ENCODE data around the gene NR2F6.

The NR2F6 gene

DNA sequence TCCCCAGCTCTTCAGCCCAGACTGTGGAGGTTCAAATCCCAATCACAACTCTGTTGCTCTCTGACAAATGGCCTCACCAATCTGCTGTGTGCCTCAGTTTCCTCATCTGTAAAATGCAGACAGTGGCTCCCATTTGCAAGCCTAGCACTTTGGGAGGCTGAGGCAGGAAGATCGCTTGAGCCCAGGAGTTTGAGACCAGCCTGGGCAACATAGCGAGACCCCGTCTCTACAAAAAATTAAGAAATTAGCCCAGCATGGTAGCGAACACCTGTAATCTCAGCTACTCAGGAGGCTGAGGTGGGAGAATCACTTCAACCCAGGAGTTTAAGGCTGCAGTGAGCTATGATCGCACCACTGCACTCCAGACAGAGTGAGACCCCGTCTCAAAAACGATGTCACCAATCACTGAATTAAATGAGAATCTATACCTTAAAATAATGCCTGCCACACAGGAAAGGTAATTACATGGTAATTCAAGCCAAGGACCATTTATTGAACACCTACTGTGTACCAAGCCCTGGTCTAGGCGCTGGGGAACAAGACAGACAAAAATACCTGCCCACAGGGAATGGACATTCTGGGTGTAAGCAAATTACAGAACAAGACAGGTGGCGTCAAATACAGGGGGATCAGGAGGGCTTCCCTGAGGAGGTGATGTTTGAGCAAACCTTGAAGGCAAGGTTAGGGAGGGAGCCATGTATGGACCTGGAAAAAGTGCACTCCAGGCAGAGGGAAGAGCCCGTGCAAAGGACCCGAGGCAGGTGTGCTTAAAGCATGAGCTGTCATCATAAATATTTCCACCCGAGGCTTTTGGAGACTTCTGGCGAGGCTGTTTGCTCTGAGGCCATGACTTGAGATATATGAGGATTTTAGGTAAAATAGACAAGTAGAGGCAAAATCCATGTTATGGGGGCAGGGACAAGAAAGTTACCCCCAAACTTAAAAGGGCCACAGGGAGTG is 7.7 kb downstream of the NR2F6 start:
- no peak for DNase-seq

DNA sequence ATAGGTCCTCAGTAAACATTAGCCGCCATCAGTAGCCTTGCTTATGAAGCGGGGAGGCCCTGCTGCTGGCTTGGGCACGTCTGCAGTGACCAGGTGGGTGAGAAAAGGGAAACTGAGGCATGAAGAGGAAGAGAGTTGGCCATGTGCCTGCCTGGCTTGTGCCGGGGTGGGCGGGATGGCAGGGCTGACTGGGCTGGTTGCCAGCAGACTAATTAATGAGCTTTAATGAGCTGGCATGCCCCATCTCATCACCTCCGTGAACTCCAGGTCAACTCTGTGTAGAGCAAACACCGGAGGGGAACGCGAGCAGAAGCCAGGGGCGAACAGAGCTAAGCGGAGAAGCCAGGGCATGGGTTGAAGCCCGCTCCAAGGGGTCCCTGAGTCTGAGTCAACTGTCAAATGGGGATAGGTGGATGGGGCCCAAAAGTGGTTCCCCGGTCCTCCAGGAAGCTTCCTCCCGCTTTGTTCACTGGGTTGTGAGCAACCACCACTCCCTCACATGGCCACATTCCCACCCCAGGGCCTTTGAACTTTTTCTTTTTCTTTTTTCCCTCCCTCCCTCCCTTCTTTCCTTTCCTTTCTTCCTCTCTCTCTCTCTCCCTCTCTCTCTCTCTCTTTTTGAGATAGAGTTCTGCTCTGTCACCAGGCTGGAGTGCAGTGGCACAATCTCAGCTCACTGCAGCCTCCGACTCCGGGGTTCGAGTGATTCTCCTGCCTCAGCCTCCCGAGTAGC is 8.7 kb downstream of the NR2F6 start:
- no peak for DNase-seq

DNA sequence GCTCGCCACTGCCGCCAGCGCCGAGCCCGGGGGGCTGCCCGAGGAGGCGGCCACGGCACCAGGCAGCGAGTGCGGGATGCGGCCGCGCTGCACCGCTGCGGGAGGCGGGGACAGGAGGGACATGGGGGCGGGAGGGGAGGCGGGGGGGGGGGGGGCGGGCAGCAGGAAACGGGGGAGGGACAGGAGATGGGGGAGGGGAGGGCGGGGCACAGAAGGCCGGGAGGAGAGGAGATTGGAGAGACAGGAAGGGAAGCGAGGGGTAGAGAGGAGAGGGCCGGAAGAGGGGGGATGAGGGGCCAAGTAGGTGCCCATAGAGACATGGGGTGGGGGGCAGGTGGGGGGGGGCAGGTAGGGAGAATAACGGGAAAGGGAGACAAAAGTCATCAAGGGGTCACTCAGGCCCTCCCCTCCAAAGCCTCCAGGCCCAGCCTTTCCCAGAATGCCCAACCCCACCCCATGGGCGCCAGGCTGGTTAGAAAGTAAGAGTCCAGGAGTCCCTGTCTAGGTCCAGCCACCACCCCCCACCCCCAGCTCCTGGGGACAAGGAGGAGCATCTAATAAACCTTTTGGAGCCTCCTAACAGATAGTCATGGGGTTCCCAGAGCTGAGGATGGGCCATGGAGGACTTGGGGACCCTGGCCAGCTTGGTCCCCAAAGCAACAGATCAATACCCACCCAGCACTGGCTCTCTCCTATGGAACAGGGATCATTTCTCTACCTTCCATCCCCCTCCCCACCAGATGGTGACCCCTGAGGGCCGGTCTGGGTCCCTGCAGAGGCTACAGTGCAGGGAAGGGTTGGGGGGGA is 9.5 kb downstream of the NR2F6 start:
- peak; percentile 72 for DNase-seq

DNA sequence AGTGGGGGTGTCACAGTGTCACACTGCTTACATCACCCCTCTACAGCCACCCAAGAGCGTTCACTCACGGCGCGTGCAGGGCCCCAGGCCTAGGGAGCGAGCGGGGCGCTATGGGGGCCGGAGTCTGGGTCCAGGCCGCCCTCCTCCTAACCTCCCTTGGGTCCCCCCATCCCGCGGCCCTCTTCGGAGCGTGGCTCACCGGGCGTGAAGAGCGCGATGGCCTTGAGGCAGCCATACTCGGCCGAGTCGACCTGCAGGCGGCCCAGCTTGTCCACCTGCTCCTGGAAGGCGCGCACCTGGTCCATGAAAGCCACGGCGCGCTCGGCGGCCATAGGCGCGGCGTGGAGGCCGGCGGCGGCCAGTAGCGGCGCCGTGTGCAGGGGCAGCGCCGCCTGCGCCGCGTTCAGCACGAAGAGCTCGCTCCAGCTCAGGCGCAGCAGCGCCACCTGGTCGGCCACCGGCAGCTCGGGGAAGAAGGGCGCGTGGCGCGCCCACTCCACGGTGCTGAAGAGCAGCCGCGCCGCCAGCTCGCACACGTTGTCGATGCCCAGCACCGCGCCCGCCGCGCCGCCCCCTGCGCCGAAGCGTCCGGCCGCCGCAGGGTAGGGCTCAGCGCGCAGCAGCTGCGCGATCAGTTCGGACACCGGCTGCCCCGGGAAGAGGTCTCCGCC is 10.3 kb downstream of the NR2F6 start:
- peak; percentile 89 for DNase-seq

DNA sequence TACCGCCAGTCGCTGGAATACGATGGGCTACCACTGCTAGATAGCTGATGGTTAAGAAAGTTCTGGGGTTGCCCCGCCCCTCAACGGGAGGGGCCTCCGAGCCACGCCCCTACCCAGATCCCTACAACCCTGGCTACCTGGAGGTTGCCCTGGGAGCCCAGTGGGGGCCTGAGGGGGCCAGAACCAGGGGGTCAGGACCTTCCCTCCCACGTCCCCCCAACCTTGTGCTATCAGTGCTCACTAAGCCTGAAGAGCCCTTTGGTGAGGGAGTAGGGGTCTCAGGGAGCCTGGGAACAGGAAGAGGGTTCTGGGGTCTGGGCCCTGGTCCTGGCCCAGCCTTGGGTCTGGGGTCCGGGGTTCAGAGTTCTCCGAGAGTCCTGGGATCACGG is 10.8 kb downstream of the NR2F6 start:
- DNase-seq = peak; percentile 85

DNA sequence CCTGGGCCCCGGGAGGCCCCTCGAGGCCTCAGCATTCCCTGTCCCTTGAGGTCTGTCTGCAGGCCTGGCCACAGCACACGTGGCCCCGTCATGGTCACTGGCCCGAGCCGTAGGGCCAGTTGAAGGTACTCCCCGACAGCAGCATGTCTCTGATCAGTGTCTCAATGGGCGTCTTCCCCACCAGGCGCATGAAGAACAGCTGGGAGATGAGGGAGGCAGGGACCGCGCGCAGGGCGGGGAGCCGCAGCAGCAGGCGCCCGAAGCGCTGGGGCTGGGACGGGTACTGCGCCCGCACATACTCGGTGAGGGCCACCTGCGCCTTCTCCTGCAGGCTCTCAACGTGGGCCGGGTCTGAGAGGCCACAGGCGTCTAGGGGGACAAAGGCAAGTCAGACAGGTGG is 13.5 kb downstream of the NR2F6 start:
- no peak for DNase-seq

DNA sequence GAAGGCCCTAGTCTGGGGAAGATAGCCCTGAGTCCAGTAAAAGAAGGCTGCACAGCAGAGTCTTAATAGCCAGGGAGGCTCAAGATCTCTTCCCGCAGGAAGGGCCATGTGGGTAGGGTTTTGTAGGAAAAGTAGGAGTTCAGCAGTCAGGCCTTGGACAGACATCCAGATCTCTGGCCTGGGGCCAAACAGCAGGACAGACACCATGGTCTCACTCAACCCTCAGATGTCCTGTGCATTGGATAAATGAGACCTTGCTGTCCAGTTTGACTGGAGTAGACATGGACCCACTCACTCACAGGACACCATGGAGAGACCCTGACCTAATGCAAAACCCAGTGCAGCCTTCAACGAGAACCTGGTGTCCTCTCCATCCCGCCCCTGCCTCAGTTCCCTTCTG is 15.8 kb downstream of the NR2F6 start:
- no peak for DNase-seq

DNA sequence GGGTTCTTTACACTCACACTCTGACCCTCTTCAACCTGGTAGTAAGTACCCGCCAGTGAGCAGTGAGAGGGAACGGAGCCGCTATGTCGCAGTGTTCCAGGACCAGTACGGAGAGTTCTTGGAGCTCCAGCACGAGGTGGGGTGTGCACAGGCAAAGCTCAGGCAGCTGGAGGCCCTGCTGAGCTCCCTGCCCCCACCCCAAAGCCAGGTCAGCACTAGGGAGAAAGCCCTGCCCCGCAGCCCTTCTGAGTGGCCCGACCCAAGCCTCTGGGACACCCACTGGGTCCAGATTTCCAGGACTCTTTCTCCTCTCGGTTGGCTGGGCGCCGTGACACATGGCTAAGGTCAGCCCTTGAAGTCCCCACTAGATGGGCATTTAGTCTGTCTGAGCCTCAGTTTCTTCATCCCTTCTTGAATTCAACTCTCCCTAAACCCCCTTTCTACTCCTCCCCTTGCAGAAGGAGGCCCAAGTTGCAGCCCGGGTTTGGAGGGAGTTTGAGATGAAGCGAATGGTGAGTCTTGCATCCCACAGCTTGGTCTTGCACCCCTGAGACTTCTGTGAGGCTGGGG is 17.8 kb downstream of the NR2F6 start:
- DNase-seq = no peak

DNA sequence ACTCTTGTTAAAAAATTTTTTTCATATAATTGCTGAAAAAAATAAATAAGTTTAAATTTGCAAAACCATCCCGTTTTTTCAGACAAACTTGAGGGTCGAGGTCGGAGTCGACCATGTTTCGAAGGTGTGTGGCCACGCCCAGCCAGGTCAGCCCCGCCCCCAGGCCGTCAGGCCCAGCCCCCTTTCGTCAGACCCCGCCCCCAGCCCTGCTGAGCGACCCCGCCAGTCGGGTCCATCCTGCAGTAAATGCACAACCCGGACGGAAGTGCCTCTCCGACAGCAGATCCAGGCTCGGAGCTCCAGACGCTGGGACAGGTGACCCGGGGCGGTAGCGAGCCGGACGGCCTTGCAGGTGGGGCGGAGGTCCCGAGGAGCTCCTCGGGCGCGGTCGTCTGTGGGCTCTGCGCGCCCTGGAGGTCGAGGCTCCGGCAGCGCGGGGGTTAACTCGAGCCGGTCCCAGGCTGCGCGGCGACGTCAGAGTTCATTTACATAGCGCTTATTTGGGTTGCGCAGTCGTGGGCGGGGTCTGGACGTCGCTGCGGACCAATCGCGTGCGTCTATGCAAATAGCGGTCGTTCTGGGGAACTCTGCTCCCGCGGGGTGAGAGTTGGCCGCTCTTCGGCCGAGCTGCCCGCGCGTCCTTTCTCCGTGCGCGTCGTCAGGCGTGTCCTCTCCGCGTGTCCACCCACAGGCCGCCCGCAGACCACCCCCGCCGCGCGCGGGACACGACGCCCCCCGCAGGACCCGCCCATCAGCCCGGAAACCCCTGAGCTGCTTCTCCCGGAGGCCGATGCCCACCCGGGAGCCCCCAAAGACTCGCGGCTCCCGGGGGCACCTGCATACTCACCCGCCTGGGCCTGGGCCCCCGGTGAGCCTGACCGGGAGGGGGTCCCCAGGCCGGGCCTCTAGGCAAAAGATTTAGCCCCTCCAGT is 19.5 kb downstream of the NR2F6 start, which contains the start of gene OCEL1:
Gene OCEL1 (plus strand): TSS at position 225 of the 932 bp plus-strand sequence. CDS start 22 bp downstream, at position 247.
- peak; percentile 100 for DNase-seq

DNA sequence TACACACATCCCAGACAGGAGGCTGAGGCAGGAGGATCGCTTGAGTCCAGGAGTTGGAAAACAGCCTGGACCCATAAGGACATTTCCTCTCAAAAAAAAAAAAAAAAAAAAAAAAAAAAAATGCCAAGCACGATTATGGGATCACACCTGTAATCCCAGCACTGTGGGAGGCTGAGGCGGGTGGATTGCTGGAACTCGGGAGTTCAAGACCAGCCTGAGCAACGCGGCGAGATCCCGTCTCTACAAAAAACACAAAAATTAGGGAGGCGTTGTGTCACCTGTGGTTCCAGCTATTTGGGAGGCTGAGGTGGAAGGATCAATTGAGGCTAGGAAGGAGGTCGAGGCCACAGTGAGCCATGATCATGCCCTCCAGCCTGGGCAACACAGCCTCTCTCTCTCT is 20.7 kb downstream of the NR2F6 start:
- no peak for DNase-seq

DNA sequence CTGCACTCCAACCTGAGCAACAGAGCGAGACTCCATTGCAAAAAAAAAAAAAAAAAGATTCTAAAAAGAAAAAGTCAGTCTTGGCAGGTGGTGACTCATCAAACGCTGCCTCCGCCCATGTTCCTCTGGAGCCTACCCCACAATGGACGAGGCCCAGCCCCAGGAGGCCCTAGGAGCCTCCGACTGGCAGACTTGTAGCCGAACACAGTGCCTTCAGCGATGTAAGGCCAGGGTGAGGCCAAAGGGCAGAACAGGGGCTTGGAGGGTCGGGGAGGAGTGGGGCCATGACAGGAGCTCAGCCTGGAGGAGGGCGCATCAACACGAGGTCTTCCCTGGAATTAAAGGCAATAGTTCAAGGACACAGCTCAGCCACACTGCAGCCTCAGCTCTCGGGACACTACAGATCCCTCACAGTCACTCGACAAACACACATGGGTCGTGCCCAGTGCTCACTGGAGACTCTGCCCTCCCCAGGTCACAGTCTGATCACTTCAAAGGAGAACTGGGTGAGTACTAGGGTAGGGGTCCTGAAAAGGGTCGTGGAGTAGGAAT is 25.4 kb downstream of the NR2F6 start:
- DNase-seq = peak; percentile 83

DNA sequence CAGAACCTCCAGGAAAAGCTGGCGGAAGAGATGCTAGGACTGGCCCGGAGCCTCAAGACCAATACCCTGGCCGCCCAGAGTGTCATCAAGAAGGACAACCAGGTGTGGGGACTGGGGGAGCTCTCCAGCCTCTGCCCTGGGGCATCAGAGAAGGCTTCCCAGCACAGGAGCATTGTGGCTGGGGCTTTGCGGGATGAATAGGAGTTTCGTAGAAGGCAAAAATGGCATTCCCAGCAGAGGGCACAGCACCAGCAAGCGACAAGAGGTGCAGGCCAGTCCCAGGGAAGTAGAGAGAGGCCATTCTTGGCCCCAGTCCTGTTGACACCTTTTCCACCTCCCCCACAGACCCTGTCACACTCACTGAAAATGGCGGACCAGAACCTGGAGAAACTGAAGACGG is 26.4 kb downstream of the NR2F6 start:
- DNase-seq = no peak

DNA sequence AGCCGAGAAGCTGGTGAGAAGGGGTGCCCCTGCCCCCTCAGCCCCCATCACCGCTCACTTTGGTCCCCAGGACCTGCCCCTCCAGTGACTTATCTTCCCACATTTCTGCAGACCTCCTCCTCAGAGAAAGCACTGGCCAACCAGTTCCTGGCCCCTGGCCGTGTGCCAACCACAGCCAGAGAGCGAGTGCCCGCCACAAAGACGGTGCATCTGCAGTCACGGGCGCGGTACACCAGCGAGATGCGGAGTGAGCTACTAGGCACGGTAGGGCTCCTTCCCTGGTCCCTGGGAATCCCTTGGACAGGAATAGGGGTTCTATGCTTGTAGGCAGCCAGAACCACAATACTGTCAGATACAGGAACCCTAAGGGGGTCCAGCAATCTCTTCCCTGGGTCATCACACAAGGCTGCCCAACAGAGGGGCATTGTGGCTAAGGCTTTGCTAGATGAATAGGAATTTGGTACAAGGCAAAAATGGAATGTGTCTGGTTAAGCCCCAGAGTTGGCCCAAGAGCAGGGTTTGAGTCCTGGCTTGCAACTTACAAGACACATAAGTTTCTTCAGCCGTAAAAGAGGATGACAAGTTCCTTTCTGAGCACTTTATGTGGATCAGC is 29.6 kb downstream of the NR2F6 start:
- no peak for DNase-seq

DNA sequence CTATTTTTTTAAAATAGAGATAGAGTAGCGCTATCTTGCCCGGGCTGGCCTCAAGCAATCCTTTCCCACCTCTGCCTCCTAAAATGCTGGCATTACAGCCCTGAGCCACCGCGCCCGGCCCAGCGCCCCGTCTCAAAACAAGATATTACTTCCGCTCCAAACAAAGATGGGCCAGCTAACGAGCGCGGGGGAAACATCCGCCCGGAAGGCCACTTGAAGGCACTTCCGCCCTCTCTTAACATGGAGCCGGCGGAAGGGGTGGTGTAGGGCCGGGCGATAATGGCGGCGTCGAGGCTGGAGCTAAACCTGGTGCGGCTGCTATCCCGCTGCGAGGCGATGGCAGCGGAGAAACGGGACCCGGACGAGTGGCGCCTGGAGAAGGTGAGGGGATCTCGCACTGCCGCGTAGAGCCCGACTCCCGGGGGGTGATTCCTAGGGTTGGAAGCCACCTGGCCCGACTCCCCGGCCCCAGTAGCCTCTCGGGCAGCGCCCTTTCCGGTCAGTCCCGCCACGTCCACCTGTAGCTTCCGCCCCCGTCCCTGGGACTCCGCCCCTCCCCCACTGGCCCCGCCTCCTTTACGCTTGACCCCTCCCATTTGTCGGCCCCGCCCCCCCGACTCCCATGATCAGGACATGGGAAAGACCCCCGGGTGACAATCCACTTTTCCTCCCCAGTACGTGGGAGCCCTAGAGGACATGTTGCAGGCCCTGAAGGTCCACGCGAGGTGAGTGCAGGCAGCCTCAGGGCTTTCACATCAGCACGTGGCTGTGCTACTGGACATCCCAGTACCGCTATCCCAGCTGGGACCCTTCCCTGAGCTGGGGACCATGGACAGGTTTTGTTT is 30.4 kb downstream of the NR2F6 start, which contains the start of gene USE1:
Gene USE1 (plus strand): TSS at position 231 of the 845 bp plus-strand sequence. CDS start 49 bp downstream, at position 280.
- peak; percentile 98 for DNase-seq

DNA sequence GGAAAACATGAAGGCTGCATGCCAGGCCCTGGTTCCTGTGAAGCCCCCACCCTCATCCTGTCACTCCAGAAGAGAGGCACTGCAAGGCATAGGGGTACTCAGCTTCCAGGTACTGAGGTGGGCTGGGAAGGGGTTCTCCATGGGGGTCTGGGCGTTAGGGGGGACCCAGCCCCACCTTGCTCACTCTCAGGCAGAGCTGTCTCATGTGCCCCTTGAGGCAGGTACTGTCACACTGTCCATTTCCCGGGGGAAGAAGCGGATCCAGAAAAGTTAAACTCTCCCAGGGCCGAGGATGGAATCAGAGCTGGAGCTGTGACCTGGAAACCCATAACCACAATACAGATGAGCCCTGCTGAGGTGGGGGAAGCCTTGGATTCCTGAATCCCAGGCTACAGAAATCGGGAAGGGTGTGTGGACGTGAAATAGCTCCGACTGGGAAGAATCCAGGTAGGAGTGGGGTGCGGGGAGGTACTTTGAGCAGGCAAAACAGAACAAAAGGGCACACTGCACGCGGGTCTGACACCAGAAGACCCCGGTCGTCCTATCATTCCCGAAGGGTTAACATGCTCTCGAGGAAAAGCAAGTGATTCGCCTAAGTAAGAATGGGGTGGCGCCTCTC is 31.1 kb downstream of the NR2F6 start:
- no peak for DNase-seq

DNA sequence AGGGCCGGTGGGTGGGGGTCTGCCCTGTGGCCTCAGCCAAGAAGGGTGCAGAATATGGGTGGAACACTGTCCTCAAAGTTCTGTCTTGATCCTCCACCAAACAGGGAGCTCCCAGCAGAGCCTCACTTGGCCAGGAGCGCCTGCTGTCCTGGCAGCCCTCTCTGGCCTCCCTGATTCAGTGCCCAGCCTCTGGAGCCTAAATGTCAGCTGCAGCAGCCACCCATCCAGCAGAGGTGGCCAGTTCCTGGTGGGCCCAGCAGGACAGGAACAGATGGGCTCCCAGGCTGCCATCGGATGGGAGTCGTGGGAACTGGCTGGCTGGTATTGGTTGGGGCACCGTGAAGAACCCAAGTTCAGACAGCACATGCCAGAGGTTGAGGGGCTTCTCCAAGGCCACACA is 32.4 kb downstream of the NR2F6 start:
- DNase-seq = no peak

DNA sequence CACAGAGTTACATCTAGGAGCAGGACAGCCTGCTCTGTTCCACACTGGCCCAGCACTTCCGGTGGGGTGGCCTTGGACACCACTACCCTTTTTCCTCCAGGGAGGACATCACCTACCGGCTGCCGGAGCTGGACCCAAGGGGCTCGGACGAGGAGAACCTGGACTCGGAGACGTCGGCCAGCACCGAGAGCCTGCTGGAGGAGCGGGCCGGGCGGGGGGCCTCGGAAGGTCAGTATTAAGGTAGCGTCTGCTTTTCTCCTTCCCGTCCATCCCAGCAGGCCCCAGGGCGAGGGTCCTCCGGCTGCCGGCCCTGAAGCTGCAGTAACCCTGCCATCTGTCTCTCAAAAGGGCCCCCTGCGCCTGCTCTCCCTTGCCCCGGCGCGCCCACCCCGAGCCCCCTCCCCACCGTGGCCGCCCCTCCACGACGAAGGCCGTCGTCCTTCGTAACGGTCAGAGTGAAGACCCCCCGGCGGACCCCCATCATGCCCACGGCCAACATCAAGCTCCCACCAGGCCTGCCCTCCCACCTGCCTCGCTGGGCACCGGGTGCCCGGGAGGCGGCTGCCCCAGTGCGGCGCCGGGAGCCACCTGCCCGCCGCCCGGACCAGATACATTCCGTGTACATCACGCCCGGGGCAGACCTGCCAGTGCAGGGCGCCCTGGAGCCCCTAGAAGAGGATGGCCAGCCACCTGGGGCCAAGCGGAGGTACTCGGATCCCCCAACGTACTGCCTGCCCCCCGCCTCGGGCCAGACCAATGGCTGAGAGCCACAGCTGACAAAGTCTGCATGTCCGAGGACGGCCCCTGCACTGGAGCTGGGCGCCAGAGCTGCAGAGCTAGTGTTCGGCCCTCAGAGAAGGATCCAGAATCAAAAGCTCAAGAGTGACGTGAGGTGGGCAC is 33.9 kb downstream of the NR2F6 start:
- DNase-seq = no peak

DNA sequence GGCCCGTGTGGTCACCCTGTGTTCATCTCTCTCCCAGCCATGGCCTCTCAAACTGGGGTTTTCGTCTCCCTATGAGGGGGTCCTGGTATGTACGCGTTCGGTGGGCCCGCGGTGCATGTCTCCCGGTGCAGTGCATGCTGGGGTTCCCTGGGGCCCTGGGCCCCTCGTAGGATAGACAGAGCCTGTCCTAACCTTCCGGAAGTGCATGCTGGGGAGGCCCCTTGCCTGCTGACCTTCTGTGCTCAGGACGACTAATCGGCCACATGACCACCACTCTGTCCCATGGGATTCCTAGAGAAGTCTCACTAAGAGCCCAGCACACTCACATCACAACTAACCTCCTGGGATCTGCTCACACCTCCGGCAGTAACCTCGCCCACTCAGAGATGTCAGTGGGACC is 35.4 kb downstream of the NR2F6 start:
- DNase-seq = no peak
